HepG2 (cell line): Measurements from ENCODE around the gene SNX13. TPM values are rescaled to one million over a fixed set of nuclear protein-coding genes. Genes with fewer than 3 reads are reported as not detected.

Experiments
- ATAC-seq: fragments of 200-7000 bp; cut with Tn5 transposase; 3 replicates; pipeline ENCODE4 v1.9.1; 2020; ENCODE audit warnings: mild to moderate bottlenecking, moderate library complexity
- BruUV-seq: library from RNA; stranded (reverse); fragments of 400-500 nt; replicated peaks from 2 replicates; lab custom pipeline; 2021; lab: Mats Ljungman, UMichigan
- CTCF ChIA-PET: fragments of 300-600 bp; formaldehyde crosslinking; extraction: SDS; loops from one replicate; lab custom pipeline; 2021; ENCODE audit warnings: low total read pairs, inconsistent platforms, low intra/inter-chr PET ratio; lab: Yijun Ruan, JAX
- POLR2A ChIA-PET: fragments of 350-600 bp; sonication (Branson Sonifier 250); formaldehyde crosslinking; loops from one replicate; lab custom pipeline; 2020; ENCODE audit warnings: antibody characterized with exemption, inconsistent platforms; lab: Yijun Ruan, JAX
- DNase-seq: peaks from one replicate; pipeline ENCODE4 v3.0.0-alpha.2; 2015; ENCODE audit warnings: low spot score
- FAIRE-seq: peaks from 3 replicates; lab custom pipeline; 2011; peaks lifted over from hg19 to GRCh38; lab: Jason Lieb, UNC
- H2AFZ ChIP-seq: one replicate; pipeline ENCODE4 v1.6.1; 2011; ENCODE audit warnings: low read length, inconsistent platforms
- H3K27ac ChIP-seq: fragments of 300-600 bp; 3 replicates; pipeline ENCODE4 v1.8.0; 2011; ENCODE audit warnings: mixed run types, mild to moderate bottlenecking, mixed read lengths, low read length, inconsistent platforms; ENCODE audit not compliant: insufficient read depth; ENCODE audit errors: extremely low read length
- H3K27me3 ChIP-seq, 2 experiments: fragments of 200-600 bp in 1 of 2; 2 replicates in 1 of 2; 3 replicates in 1 of 2; pipeline versions ENCODE4 v1.6.0 to v1.8.0; 2011; ENCODE audit warnings: low read length in 2 of 2, mild to moderate bottlenecking in 2 of 2, moderate library complexity in 2 of 2, inconsistent platforms in 1 of 2; ENCODE audit not compliant: insufficient read depth in 2 of 2, control insufficient read depth in 1 of 2
- H3K36me3 ChIP-seq, 2 experiments: fragments of 200-600 bp in 1 of 2; replicated peaks in 1 of 2; 2 replicates in 1 of 2; 3 replicates in 1 of 2; pipeline versions ENCODE4 v1.5.1 to v1.8.0; 2011; ENCODE audit warnings: low read length in 2 of 2, inconsistent platforms in 1 of 2; ENCODE audit not compliant: insufficient read depth in 2 of 2, control insufficient read depth in 1 of 2
- H3K4me1 ChIP-seq: 2 replicates; pipeline ENCODE4 v1.5.1; 2012; ENCODE audit warnings: low read length, inconsistent platforms; ENCODE audit not compliant: insufficient read depth
- H3K4me2 ChIP-seq: 2 replicates; pipeline ENCODE4 v1.6.0; 2011; ENCODE audit warnings: low read depth, low read length, inconsistent platforms
- H3K4me3 ChIP-seq, 3 experiments: fragments of 200-600 bp in 1 of 3; sonication (generic), shearing (Covaris generic) in 1 of 3; replicated peaks in 1 of 3; 2 replicates each; pipeline ENCODE4 v1.5.1; 2011 to 2016; ENCODE audit warnings: low read length in 3 of 3, inconsistent platforms in 2 of 3, low read depth in 2 of 3, mild to moderate bottlenecking in 2 of 3, control low read depth in 1 of 3, mixed read lengths in 1 of 3; ENCODE audit not compliant: insufficient read depth in 1 of 3
- H3K79me2 ChIP-seq: one replicate; pipeline ENCODE4 v1.6.1; 2011; ENCODE audit warnings: low read length, inconsistent platforms; ENCODE audit not compliant: insufficient read depth
- H3K9ac ChIP-seq: 2 replicates; pipeline ENCODE4 v1.6.0; 2011; ENCODE audit warnings: mild to moderate bottlenecking, low read depth, low read length, inconsistent platforms; ENCODE audit not compliant: insufficient read depth
- H3K9me3 ChIP-seq: 2 replicates; pipeline ENCODE4 v1.5.1; 2012; ENCODE audit warnings: mild to moderate bottlenecking, low read length
- H4K20me1 ChIP-seq: 2 replicates; pipeline ENCODE4 v1.6.0; 2011; ENCODE audit warnings: inconsistent platforms, mild to moderate bottlenecking, low read length, moderate library complexity; ENCODE audit not compliant: insufficient read depth
- GABPB1 ChIP-seq: IDR thresholded peaks from 2 replicates; pipeline ENCODE4 v1.6.1; 2016; ENCODE audit warnings: mild to moderate bottlenecking, missing genetic modification reagents, moderate library complexity, missing compliant biosample characterization
- HMG20B ChIP-seq: conservative IDR thresholded peaks from 2 replicates; pipeline ENCODE4 v1.6.1; 2016; ENCODE audit warnings: missing genetic modification reagents, missing compliant biosample characterization
- SMAD9 ChIP-seq: sonication (generic); formaldehyde crosslinking; IDR thresholded peaks from 2 replicates; pipeline ENCODE4 v1.5.1; 2020; ENCODE audit warnings: mild to moderate bottlenecking, missing genetic modification reagents
- SUZ12 ChIP-seq: fragments of 150-350 bp; IDR thresholded peaks from 2 replicates; pipeline ENCODE4 v1.6.1; 2014; ENCODE audit warnings: low read depth, low read length
- TRIM24 ChIP-seq: sonication (generic); formaldehyde crosslinking; IDR thresholded peaks from 2 replicates; pipeline ENCODE4 v1.8.0; 2022; ENCODE audit warnings: mild to moderate bottlenecking, missing genetic modification reagents
- WIZ ChIP-seq: sonication (generic); formaldehyde crosslinking; IDR thresholded peaks from 2 replicates; pipeline ENCODE4 v1.5.1; 2020; ENCODE audit warnings: mild to moderate bottlenecking, missing genetic modification reagents
- ZFYVE20 ChIP-seq: sonication (generic); formaldehyde crosslinking; IDR thresholded peaks from 2 replicates; pipeline ENCODE4 v1.8.0; 2023; ENCODE audit warnings: low read depth, mild to moderate bottlenecking, moderate library complexity, missing genetic modification reagents, borderline replicate concordance
- ZNF296 ChIP-seq: sonication (generic); formaldehyde crosslinking; conservative IDR thresholded peaks from 2 replicates; pipeline ENCODE4 v1.5.0; 2020; ENCODE audit warnings: mild to moderate bottlenecking, missing genetic modification reagents
- ZNF317 ChIP-seq: sonication (generic); formaldehyde crosslinking; IDR thresholded peaks from 2 replicates; pipeline ENCODE4 v1.5.0; 2020; ENCODE audit warnings: mild to moderate bottlenecking, missing genetic modification reagents
- ZNF33B ChIP-seq: sonication (generic); formaldehyde crosslinking; IDR thresholded peaks from 2 replicates; pipeline ENCODE4 v1.5.1; 2020; ENCODE audit warnings: mild to moderate bottlenecking, missing genetic modification reagents
- ZNF546 ChIP-seq: sonication (generic); formaldehyde crosslinking; conservative IDR thresholded peaks from 2 replicates; pipeline ENCODE4 v1.8.1; 2023; ENCODE audit warnings: mild to moderate bottlenecking, missing genetic modification reagents
- ZNF839 ChIP-seq: sonication (generic); formaldehyde crosslinking; IDR thresholded peaks from 2 replicates; pipeline ENCODE4 v1.4.0; 2020; ENCODE audit warnings: missing genetic modification reagents, mild to moderate bottlenecking, borderline replicate concordance
- ZNF891 ChIP-seq: sonication (generic); formaldehyde crosslinking; IDR thresholded peaks from 2 replicates; pipeline ENCODE4 v1.5.0; 2020; ENCODE audit warnings: mild to moderate bottlenecking, missing genetic modification reagents
- WGBS: methylation state at CpG from one replicate; pipeline ENCODE4 v1.1.6; 2017; ENCODE audit warnings: low lambda C conversion rate; 5-methylcytosine and 5-hydroxymethylcytosine counted together
- in situ Hi-C: cut with HindIII; loops from 2 replicates; pipeline ENCODE4 v1.10.0; 2017; ENCODE audit warnings: low pct_unique_long_range_greater_than_20kb; ENCODE audit not compliant: extremely low pct_ligation_motif_present
- intact Hi-C: fragments of 100-400 bp; cut with micrococcal nuclease; formaldehyde crosslinking; loops from one replicate; pipeline ENCODE4 v1.10.0; 2022; ENCODE audit not compliant: unreplicated experiment
- polyA plus RNA-seq, 8 experiments: library from polyadenylated mRNA; depleted of rRNA in 3 of 8; stranded (reverse) in 7 of 8; unstranded in 1 of 8; fragments of >200 nt; fragmentation: Illumina TruSeq in 4 of 8; extraction: Trizol in 4 of 8; gene quantifications; 2 replicates each; pipeline versions ENCODE4 v1.2.1 to v1.2.3, GENCODE V29; 2011 to 2016; ENCODE audit warnings: low read depth in 4 of 8, missing spikeins in 1 of 8, mixed read lengths in 1 of 8; ENCODE audit not compliant: insufficient read depth in 1 of 8
- total RNA-seq, 5 experiments: library from RNA; depleted of rRNA; stranded (reverse); fragments of >200 nt; fragmentation: Illumina TruSeq; extraction: Trizol; gene quantifications; 2 replicates each; pipeline ENCODE4 v1.2.3, GENCODE V29; 2016; ENCODE audit warnings: low read depth in 1 of 5
- TF ChIP-seq, protein P1 (sequence below): sonication (generic); formaldehyde crosslinking; IDR thresholded peaks from 2 replicates; pipeline ENCODE4 v1.5.1; 2020; ENCODE audit warnings: mild to moderate bottlenecking, missing genetic modification reagents, moderate library complexity
- TF ChIP-seq, protein P2 (sequence below): sonication (generic); formaldehyde crosslinking; IDR thresholded peaks from 2 replicates; pipeline ENCODE4 v1.8.0; 2022; ENCODE audit warnings: missing genetic modification reagents, mild to moderate bottlenecking, inconsistent platforms, borderline replicate concordance
- TF ChIP-seq, protein P3 (sequence below): sonication (generic); formaldehyde crosslinking; IDR thresholded peaks from 2 replicates; pipeline ENCODE4 v1.9.0; 2022; ENCODE audit warnings: missing genetic modification reagents, mild to moderate bottlenecking, borderline replicate concordance
- TF ChIP-seq, protein P4 (sequence below): sonication (generic); formaldehyde crosslinking; IDR thresholded peaks from 2 replicates; pipeline ENCODE4 v1.5.0; 2020; ENCODE audit warnings: mild to moderate bottlenecking, missing genetic modification reagents

SNX13 gene
- total and polyA plus RNA-seq, 2 of the 13 experiments (the other 11 are each of a cell fraction or from before 2014, with no cell fraction given), result 14.3 to 32.3 TPM

DNA sequence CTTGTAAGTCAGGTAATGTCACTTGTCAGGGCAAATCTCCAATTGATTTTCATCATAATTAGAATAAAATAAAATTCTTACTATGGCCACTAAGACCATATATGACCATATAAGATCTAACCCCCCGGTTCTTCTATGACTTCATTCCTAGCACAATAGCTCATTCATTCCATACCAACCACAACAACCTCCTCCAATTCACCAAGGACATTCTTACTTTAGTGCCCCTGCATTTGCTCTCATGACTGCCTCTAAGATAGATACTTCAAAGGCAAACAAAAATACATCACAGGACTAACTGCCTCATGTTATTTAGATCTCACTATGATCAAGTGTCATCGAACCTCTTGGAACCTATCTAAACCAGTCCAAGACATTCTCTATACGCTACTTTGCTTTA, 90.8 kb downstream of the SNX13 start:
- TF ChIP-seq SMAD9, result no peak
- TF ChIP-seq, protein P1, sequence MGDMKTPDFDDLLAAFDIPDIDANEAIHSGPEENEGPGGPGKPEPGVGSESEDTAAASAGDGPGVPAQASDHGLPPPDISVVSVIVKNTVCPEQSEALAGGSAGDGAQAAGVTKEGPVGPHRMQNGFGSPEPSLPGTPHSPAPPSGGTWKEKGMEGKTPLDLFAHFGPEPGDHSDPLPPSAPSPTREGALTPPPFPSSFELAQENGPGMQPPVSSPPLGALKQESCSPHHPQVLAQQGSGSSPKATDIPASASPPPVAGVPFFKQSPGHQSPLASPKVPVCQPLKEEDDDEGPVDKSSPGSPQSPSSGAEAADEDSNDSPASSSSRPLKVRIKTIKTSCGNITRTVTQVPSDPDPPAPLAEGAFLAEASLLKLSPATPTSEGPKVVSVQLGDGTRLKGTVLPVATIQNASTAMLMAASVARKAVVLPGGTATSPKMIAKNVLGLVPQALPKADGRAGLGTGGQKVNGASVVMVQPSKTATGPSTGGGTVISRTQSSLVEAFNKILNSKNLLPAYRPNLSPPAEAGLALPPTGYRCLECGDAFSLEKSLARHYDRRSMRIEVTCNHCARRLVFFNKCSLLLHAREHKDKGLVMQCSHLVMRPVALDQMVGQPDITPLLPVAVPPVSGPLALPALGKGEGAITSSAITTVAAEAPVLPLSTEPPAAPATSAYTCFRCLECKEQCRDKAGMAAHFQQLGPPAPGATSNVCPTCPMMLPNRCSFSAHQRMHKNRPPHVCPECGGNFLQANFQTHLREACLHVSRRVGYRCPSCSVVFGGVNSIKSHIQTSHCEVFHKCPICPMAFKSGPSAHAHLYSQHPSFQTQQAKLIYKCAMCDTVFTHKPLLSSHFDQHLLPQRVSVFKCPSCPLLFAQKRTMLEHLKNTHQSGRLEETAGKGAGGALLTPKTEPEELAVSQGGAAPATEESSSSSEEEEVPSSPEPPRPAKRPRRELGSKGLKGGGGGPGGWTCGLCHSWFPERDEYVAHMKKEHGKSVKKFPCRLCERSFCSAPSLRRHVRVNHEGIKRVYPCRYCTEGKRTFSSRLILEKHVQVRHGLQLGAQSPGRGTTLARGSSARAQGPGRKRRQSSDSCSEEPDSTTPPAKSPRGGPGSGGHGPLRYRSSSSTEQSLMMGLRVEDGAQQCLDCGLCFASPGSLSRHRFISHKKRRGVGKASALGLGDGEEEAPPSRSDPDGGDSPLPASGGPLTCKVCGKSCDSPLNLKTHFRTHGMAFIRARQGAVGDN (CRISPR knock-in tag), result no peak
- no peak for TF ChIP-seq SUZ12
- no peak for TF ChIP-seq ZNF317
- no peak for TF ChIP-seq TRIM24 (CRISPR knock-in tag)
- TF ChIP-seq, protein P2, sequence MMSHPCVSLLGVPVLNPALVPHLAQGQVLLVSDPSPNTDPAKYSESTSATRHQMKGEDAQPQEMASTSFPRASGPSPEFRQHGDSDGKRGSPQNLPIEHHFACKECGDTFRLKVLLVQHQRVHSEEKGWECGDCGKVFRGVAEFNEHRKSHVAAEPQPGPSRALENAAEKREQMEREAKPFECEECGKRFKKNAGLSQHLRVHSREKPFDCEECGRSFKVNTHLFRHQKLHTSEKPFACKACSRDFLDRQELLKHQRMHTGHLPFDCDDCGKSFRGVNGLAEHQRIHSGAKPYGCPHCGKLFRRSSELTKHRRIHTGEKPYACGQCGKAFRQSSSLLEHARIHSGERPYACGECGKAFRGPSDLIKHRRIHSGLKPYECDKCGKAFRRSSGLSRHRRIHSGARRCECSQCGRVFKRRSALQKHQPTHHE, result no peak
- TF ChIP-seq, protein P3, sequence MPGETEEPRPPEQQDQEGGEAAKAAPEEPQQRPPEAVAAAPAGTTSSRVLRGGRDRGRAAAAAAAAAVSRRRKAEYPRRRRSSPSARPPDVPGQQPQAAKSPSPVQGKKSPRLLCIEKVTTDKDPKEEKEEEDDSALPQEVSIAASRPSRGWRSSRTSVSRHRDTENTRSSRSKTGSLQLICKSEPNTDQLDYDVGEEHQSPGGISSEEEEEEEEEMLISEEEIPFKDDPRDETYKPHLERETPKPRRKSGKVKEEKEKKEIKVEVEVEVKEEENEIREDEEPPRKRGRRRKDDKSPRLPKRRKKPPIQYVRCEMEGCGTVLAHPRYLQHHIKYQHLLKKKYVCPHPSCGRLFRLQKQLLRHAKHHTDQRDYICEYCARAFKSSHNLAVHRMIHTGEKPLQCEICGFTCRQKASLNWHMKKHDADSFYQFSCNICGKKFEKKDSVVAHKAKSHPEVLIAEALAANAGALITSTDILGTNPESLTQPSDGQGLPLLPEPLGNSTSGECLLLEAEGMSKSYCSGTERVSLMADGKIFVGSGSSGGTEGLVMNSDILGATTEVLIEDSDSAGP, result no peak
- no peak for TF ChIP-seq ZNF546 (CRISPR knock-in tag)
- TF ChIP-seq WIZ (CRISPR knock-in tag), result no peak
- TF ChIP-seq ZNF296 (CRISPR knock-in tag), result no peak
- TF ChIP-seq ZNF891 (CRISPR knock-in tag), result no peak
- no peak for TF ChIP-seq ZFYVE20 (CRISPR knock-in tag)
- TF ChIP-seq, protein P4, sequence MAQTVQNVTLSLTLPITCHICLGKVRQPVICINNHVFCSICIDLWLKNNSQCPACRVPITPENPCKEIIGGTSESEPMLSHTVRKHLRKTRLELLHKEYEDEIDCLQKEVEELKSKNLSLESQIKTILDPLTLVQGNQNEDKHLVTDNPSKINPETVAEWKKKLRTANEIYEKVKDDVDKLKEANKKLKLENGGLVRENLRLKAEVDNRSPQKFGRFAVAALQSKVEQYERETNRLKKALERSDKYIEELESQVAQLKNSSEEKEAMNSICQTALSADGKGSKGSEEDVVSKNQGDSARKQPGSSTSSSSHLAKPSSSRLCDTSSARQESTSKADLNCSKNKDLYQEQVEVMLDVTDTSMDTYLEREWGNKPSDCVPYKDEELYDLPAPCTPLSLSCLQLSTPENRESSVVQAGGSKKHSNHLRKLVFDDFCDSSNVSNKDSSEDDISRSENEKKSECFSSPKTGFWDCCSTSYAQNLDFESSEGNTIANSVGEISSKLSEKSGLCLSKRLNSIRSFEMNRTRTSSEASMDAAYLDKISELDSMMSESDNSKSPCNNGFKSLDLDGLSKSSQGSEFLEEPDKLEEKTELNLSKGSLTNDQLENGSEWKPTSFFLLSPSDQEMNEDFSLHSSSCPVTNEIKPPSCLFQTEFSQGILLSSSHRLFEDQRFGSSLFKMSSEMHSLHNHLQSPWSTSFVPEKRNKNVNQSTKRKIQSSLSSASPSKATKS (CRISPR knock-in tag), result no peak
- TF ChIP-seq GABPB1, result no peak
- no peak for TF ChIP-seq ZNF33B (CRISPR knock-in tag)
- TF ChIP-seq ZNF839 (CRISPR knock-in tag), result no peak
- TF ChIP-seq HMG20B (CRISPR knock-in tag), result no peak
- FAIRE-seq, result no peak
- POLR2A ChIA-PET, result no interaction called here

More for the DNA sequence above, 90.8 kb downstream of the SNX13 start:
- Histone ChIP-seq H4K20me1 (no peaks in the 10 kb centered on the region), H3K36me3 (peaks cover 0 to 4% of the 10 kb centered on the region in 2 experiments; a peak in 3 of 5 replicates), H3K9ac (no peak overlapping the region), H3K27me3 (no peaks in the 10 kb centered on the region), H3K4me2 (no peak overlapping the region), H3K9me3 (no peaks in the 10 kb centered on the region), H2AFZ (no peak overlapping the region), H3K79me2 (no peaks in the 10 kb centered on the region), H3K4me3 (no peak overlapping the region), H3K27ac (no peak overlapping the region), H3K4me1 (no peaks in the 10 kb centered on the region)
- CTCF ChIA-PET, result no interaction called here
- ATAC-seq (no peak; the same call in 2 of the 3 replicates), DNase-seq (peak; percentile 55)
- intact Hi-C loops (no loop called here), in situ Hi-C loops (no loop called here)
- 83% methylated on average over 3 of the region's 3 CpGs for WGBS
- BruUV-seq, result no TSS peak
